HG02763 (cell line): ENCODE data around the gene SLC7A6OS.

Source experiments
- ATAC-seq: cut with Tn5 transposase; IDR thresholded peaks from one replicate; pipeline ENCODE4 v1.9.1; 2021; ENCODE audit warnings: mild to moderate bottlenecking, moderate library complexity; ENCODE audit not compliant: unreplicated experiment

SLC7A6OS gene

GRCh38 chr16:68345351-68345810, 34.6 kb upstream of the SLC7A6OS start:
- ATAC-seq: no peak

- no peak for ATAC-seq
These were observed 33.5 kb upstream of the SLC7A6OS start for GRCh38 chr16:68344252-68344651.

GRCh38 chr16:68343137-68343536, 32.4 kb upstream of the SLC7A6OS start:
- ATAC-seq: no peak

GRCh38 chr16:68342620-68343019, 31.9 kb upstream of the SLC7A6OS start:
- ATAC-seq: no peak

- no peak for ATAC-seq
These were observed 28.5 kb upstream of the SLC7A6OS start for GRCh38 chr16:68339214-68339613.

GRCh38 chr16:68338326-68339119, 27.8 kb upstream of the SLC7A6OS start:
- ATAC-seq: no peak

GRCh38 chr16:68335175-68335574, 24.4 kb upstream of the SLC7A6OS start:
- ATAC-seq: no peak

GRCh38 chr16:68332411-68333121, 21.8 kb upstream of the SLC7A6OS start:
- ATAC-seq: no peak

GRCh38 chr16:68331879-68332410, 21.2 kb upstream of the SLC7A6OS start:
- no peak for ATAC-seq

- ATAC-seq: no peak
These were observed 18.2 kb upstream of the SLC7A6OS start for GRCh38 chr16:68328860-68329390.

GRCh38 chr16:68328151-68328859, 17.6 kb upstream of the SLC7A6OS start:
- peak; percentile 65 for ATAC-seq

GRCh38 chr16:68324780-68325357, 14.1 kb upstream of the SLC7A6OS start:
- ATAC-seq: no peak

GRCh38 chr16:68324336-68324735, 13.6 kb upstream of the SLC7A6OS start:
- ATAC-seq: no peak

GRCh38 chr16:68319185-68319908, 8.6 kb upstream of the SLC7A6OS start:
- no peak for ATAC-seq

GRCh38 chr16:68313116-68313515, 2.4 kb upstream of the SLC7A6OS start:
- ATAC-seq: no peak

- peak; percentile 32 for ATAC-seq
These were observed 341 bp downstream of the SLC7A6OS start for GRCh38 chr16:68310437-68310773.

GRCh38 chr16:68309799-68310198, 947 bp downstream of the SLC7A6OS start:
- no peak for ATAC-seq

GRCh38 chr16:68306633-68307032, 4.1 kb downstream of the SLC7A6OS start:
- ATAC-seq: no peak

- ATAC-seq: no peak
These were observed 9.8 kb downstream of the SLC7A6OS start for GRCh38 chr16:68300734-68301459.
